T-helper 1 cell treated with Interleukin-12 subunit alpha and Interleukin-12 subunit beta and Interleukin-4 antibody, amounts not matched to agents 30 ng/mL and 1 ng/mL, for 36 hours (primary cell): Measurements from ENCODE around the gene SYCN. TPM values are rescaled to one million over a fixed set of nuclear protein-coding genes. Genes with fewer than 3 reads are reported as not detected.

Source experiments
- intact Hi-C: fragments of 100-400 bp; cut with micrococcal nuclease; formaldehyde crosslinking; loops from one replicate; pipeline ENCODE4 v1.15.1; 2024
- total RNA-seq: library from RNA; stranded (reverse); gene quantifications from 2 replicates; pipeline ENCODE4 v1.2.3, GENCODE V29; 2022

SYCN gene
- total RNA-seq, 1 donor from 2014 or later, result not detected

- intact Hi-C loops, result no loop called here
These were observed 48.3 kb downstream of the SYCN start for GRCh38 chr19:39155741-39156140.

DNA sequence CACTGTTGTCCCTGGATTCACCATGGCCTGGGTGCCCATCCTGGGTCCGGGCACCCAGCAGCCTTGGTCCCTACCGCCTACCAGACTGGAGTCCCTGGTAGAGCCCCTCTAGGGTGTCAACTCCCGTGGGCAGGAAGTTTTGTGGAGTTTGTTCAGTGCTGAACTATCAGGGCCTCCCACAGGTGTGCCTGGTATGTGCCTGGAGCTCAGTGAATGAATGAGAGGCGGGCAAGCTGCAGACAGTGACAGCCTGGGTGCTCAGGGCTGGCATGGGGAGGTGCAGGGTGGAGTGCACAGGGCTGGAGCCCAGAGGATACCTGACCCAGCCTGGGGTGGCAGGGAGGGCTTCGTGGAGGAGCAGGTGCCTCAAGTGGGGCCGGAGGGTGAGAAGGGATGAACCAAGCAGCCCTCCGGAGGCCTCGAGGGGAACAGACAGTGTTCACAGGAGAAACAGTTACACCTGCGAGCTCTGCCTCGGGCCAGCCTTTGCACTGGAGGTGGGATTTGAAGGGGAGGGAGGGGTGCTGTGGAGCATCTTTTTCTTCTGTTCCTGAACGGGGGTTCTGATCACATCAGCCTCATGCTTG is 48.9 kb downstream of the SYCN start:
- intact Hi-C loops, result no loop called here

- intact Hi-C loops, result no loop called here
These were observed 49.4 kb downstream of the SYCN start for GRCh38 chr19:39154629-39155100.

- intact Hi-C loops, result no loop called here
These were observed 49.9 kb downstream of the SYCN start for GRCh38 chr19:39154100-39154628.

Other genes starting within 250 kb of the SYCN start
- gene FBXO17, start 228.5 kb downstream of the SYCN start, total RNA-seq, result 0.22 TPM in 1 of 2 replicates, not detected in the other
- gene FBXO27, start 171.7 kb downstream of the SYCN start, total RNA-seq, result not detected in 2 replicates
- not detected in 2 replicates for gene ACP7, start 119.9 kb downstream of the SYCN start, total RNA-seq
- gene PAK4, start 78.5 kb downstream of the SYCN start, total RNA-seq, result 17.2 and 17.4 TPM in 2 replicates
- gene NCCRP1, start 7.3 kb downstream of the SYCN start, total RNA-seq, result not detected in 2 replicates
- not detected in 2 replicates for gene IFNL3, start 40.7 kb upstream of the SYCN start, total RNA-seq
- not detected in 2 replicates for gene IFNL4, start 44.6 kb upstream of the SYCN start, total RNA-seq
- not detected in 2 replicates for gene IFNL2, start 64.1 kb upstream of the SYCN start, total RNA-seq
- gene IFNL1, start 92.1 kb upstream of the SYCN start, total RNA-seq, result not detected in 2 replicates
- gene LRFN1, start 116.6 kb upstream of the SYCN start, total RNA-seq, result 2.8 and 3.6 TPM in 2 replicates
- 508 and 516 TPM in 2 replicates for gene GMFG, start 131.8 kb upstream of the SYCN start, total RNA-seq
- 55.5 and 56.0 TPM in 2 replicates for gene SAMD4B, start 138.2 kb upstream of the SYCN start, total RNA-seq
- 42.7 and 44.2 TPM in 2 replicates for gene PAF1, start 186.8 kb upstream of the SYCN start, total RNA-seq
- gene MED29, start 187.1 kb upstream of the SYCN start, total RNA-seq, result 41.5 and 46.8 TPM in 2 replicates
- gene ZFP36, start 202.6 kb upstream of the SYCN start, total RNA-seq, result 74.5 and 80.1 TPM in 2 replicates
- 66.5 and 70.5 TPM in 2 replicates for gene PLEKHG2, start 208.4 kb upstream of the SYCN start, total RNA-seq
- gene RPS16, start 231.7 kb upstream of the SYCN start, total RNA-seq, result 1,962 and 2,021 TPM in 2 replicates
- gene SUPT5H, start 241.3 kb upstream of the SYCN start, total RNA-seq, result 172 and 181 TPM in 2 replicates